ENCODE data around the gene ZC3H12D.

DNA sequence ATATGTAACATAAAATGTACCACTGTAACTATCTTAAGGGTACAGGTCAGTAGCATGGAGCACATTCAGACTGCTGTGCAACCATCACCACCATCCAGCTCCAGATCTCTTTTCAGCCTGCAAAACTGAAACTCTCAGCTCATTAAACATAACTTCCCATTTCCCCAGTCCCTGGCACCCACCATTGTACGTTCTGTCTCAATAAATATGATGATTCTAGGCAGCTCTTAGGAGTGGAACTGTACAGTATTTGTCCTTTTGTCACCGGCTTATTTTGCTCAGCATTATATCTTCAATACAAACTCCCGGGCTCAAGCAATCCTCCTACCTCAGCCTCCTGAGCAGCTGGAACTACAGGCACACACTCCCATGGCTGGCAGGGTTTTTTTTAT is 1.5 kb downstream of the ZC3H12D start:
- no peak for TF ChIP-seq POLR2A (IDR thresholded peaks at IDR 0.05; ENCODE audit: insufficient read depth in 1 of 2, low read depth in 2 of 2, low read length in 2 of 2)
- TF ChIP-seq TAF1 (CRISPR knock-in tag; IDR thresholded peaks at IDR 0.05): no peak
- TF ChIP-seq ZNF331 (CRISPR knock-in tag; IDR thresholded peaks at IDR 0.05): no peak
- no peak for TF ChIP-seq ZNF639 (CRISPR knock-in tag; conservative IDR thresholded peaks at IDR 0.05)
- TF ChIP-seq HIVEP1 (CRISPR knock-in tag; IDR thresholded peaks at IDR 0.05): no peak

All from HepG2 (cell line).